ENCODE measurements around the gene COX19.

GRCh38 chr7:944744-945143, 30.6 kb downstream of the COX19 start:
- TF ChIP-seq CTCF (IDR thresholded peaks at IDR 0.05; ENCODE audit: poor library complexity, severe bottlenecking) (no peak), TAF1 (IDR thresholded peaks at IDR 0.05; ENCODE audit: low read depth) (no peak), EP300 (conservative IDR thresholded peaks at IDR 0.05; ENCODE audit: poor library complexity, severe bottlenecking) (no peak), POLR2AphosphoS5 (IDR thresholded peaks at IDR 0.05) (no peak), EZH2 (IDR thresholded peaks at IDR 0.05; ENCODE audit: borderline replicate concordance, insufficient read depth, low read length, poor library complexity, severe bottlenecking) (no peak), RAD21 (conservative IDR thresholded peaks at IDR 0.05) (no peak)

Data from neural cell (in vitro differentiated cells).